ENCODE data around the gene COL8A2. TPM values are rescaled to one million over a fixed set of nuclear protein-coding genes. Genes with fewer than 3 reads are reported as not detected.

Gene COL8A2
- total RNA-seq, 1 experiment from 2014 or later, result 0.24 TPM

DNA sequence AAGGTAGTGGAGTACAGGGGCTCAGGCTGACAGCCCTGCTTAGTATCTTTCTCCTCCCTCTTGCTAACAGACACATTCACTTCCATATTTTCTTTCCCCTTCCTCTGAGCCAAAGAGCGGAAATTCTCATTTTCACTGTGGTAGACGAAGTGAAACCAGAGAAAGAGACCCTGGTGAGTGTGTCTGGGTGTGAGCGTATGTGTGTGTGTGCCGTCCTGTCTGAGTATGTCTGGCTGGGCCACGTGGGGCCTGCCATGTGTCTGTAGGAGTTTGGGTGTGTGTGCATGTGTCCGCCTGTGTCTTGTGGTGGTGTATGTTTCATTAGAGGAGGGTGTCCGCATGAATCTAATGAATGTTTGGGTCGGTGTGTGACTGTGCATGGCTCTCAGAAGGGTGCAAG lies 1.7 kb downstream of the COL8A2 start:
- Histone ChIP-seq H3K9me3 (ENCODE audit: low read depth, low read length, poor library complexity, severe bottlenecking) (no peaks in the 10 kb centered on the region), H3K27me3 (replicated peaks; ENCODE audit: insufficient read depth, low read depth, low read length, poor library complexity) (peaks cover 13% of the 10 kb centered on the region), H3K27ac (ENCODE audit: low read depth, low read length, poor library complexity, severe bottlenecking) (no peak overlapping the region), H3K36me3 (ENCODE audit: insufficient read depth, low read length, poor library complexity, severe bottlenecking) (no peaks in the 10 kb centered on the region), H3K4me1 (ENCODE audit: insufficient read depth, low read length, poor library complexity, severe bottlenecking) (no peaks in the 10 kb centered on the region), H3K4me3 (ENCODE audit: low read depth, low read length, poor library complexity, severe bottlenecking) (no peak overlapping the region)
- no peak for DNase-seq (ENCODE audit: low spot score)
- CTCF ChIA-PET, result no interaction called here
- POLR2A ChIA-PET (ENCODE audit: low non-redundant PET), result no interaction called here
- intact Hi-C loops (cut with micrococcal nuclease; ENCODE audit: unreplicated experiment), result no loop called here
- TF ChIP-seq, protein P1, sequence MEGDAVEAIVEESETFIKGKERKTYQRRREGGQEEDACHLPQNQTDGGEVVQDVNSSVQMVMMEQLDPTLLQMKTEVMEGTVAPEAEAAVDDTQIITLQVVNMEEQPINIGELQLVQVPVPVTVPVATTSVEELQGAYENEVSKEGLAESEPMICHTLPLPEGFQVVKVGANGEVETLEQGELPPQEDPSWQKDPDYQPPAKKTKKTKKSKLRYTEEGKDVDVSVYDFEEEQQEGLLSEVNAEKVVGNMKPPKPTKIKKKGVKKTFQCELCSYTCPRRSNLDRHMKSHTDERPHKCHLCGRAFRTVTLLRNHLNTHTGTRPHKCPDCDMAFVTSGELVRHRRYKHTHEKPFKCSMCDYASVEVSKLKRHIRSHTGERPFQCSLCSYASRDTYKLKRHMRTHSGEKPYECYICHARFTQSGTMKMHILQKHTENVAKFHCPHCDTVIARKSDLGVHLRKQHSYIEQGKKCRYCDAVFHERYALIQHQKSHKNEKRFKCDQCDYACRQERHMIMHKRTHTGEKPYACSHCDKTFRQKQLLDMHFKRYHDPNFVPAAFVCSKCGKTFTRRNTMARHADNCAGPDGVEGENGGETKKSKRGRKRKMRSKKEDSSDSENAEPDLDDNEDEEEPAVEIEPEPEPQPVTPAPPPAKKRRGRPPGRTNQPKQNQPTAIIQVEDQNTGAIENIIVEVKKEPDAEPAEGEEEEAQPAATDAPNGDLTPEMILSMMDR (conservative IDR thresholded peaks at IDR 0.05; ENCODE audit: low read depth, low read length), result no peak
- BruUV-seq (replicated peaks), result no TSS peak

DNA sequence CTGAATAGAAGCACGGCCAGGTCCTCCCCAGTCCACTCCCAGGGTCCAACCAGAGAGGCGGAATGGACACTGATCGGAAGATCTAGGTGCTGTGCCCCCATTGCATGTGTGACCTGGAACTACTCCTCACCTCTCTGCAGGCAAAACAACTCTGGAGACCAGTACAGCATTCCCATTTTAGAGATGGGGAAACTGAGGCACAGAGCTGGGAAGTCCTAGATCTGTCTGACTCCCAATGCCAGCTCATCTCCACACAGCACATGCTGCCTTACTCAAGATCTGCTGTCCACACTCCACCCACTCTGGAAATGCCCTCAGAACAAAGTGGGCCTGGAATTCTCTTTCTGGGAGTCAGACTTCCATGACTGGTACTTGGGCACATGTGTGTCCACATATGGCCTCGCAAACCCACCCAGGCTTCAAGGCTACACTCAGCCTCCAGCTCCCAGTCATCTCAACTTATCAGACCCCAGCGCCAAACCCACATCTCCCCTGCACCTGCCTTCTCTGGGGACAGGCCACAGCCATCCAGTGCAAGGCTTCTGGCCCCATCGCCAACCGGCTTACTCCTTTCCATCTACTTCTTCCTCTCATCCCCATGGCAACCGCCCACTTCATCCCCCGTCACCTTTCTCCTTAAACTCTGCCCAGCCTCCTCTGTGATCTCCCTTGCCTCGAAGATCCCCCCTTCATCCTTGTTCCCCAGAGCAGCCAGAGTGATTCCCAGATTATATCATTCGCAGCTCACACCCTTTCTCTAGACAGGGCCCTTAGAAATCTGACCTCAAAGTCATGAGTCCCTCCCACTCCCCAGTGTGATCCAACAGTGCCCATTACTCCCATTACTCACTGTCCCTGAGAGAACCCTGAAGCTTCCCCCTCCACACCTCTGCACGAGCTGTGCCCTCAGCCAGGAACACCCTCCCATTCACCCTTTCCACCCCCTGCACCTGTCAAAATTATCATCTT lies 2.7 kb downstream of the COL8A2 start:
- peaks cover 13% of the 10 kb centered on the region for H3K27me3 ChIP-seq (replicated peaks; ENCODE audit: insufficient read depth, low read depth, low read length, poor library complexity)
- no peaks in the 10 kb centered on the region for H3K4me1 ChIP-seq (ENCODE audit: insufficient read depth, low read length, poor library complexity, severe bottlenecking)
- intact Hi-C loops (cut with micrococcal nuclease; ENCODE audit: unreplicated experiment), result no loop called here
- H3K36me3 ChIP-seq (ENCODE audit: insufficient read depth, low read length, poor library complexity, severe bottlenecking), result no peaks in the 10 kb centered on the region
- no peaks in the 10 kb centered on the region for H3K9me3 ChIP-seq (ENCODE audit: low read depth, low read length, poor library complexity, severe bottlenecking)
- ChIA-PET POLR2A (ENCODE audit: low non-redundant PET) (no interaction called here), CTCF (no interaction called here)
- H3K4me3 ChIP-seq (ENCODE audit: low read depth, low read length, poor library complexity, severe bottlenecking), result no peak overlapping the region
- DNase-seq (ENCODE audit: low spot score), result no peak
- BruUV-seq (replicated peaks), result no TSS peak
- H3K27ac ChIP-seq (ENCODE audit: low read depth, low read length, poor library complexity, severe bottlenecking), result no peak overlapping the region
- TF ChIP-seq, protein P1 (conservative IDR thresholded peaks at IDR 0.05; ENCODE audit: low read depth, low read length), result no peak
- no peak for TF ChIP-seq EZH2 (IDR thresholded peaks at IDR 0.05; ENCODE audit: borderline replicate concordance, low read depth, low read length, poor library complexity, severe bottlenecking)

DNA sequence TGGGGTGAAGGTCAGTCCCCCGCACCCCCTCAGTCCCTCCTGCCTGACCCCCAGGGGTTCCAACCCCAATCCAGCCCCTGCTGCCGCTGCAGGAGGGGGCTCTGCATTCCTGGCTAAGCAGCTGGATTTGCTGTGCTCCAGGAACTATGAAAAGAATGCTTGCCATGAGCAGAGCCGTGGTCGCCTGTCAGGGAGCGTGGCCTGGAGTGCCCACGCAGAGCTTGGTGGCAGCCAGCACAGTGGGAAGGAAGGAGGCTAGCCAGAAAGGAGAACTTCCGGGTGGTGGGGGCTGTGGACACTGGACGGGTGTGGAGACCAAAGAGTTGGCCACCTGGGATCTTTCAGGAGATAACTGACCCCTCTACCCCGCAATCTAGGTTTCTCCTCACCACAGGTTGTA lies 5.6 kb downstream of the COL8A2 start:
- H3K4me1 ChIP-seq (ENCODE audit: insufficient read depth, low read length, poor library complexity, severe bottlenecking), result no peaks in the 10 kb centered on the region
- H3K27ac ChIP-seq (ENCODE audit: low read depth, low read length, poor library complexity, severe bottlenecking), result no peak overlapping the region
- no peak for DNase-seq (ENCODE audit: low spot score)
- H3K27me3 ChIP-seq (replicated peaks; ENCODE audit: insufficient read depth, low read depth, low read length, poor library complexity), result peaks cover 6% of the 10 kb centered on the region
- H3K36me3 ChIP-seq (ENCODE audit: insufficient read depth, low read length, poor library complexity, severe bottlenecking), result no peaks in the 10 kb centered on the region
- BruUV-seq (replicated peaks), result no TSS peak
- ChIA-PET POLR2A (ENCODE audit: low non-redundant PET) (no interaction called here), CTCF (no interaction called here)
- TF ChIP-seq EZH2 (IDR thresholded peaks at IDR 0.05; ENCODE audit: borderline replicate concordance, low read depth, low read length, poor library complexity, severe bottlenecking), result no peak
- TF ChIP-seq, protein P1 (conservative IDR thresholded peaks at IDR 0.05; ENCODE audit: low read depth, low read length), result no peak
- no peak overlapping the region for H3K4me3 ChIP-seq (ENCODE audit: low read depth, low read length, poor library complexity, severe bottlenecking)
- intact Hi-C loops (cut with micrococcal nuclease; ENCODE audit: unreplicated experiment), result no loop called here
- H3K9me3 ChIP-seq (ENCODE audit: low read depth, low read length, poor library complexity, severe bottlenecking), result no peaks in the 10 kb centered on the region

All from A673 (cell line).